OCI-LY7 (cell line): ENCODE data around the gene SPNS2. TPM values are rescaled to one million over a fixed set of nuclear protein-coding genes. Genes with fewer than 3 reads are reported as not detected.

Experiments
- BruUV-seq: library from RNA; stranded (reverse); fragments of 400-500 nt; replicated peaks from 2 replicates; lab custom pipeline; 2021; lab: Mats Ljungman, UMichigan
- CTCF ChIA-PET: fragments of 300-600 bp; sonication (Branson Sonifier 250); formaldehyde crosslinking; loops from one replicate; lab custom pipeline; 2022; ENCODE audit warnings: antibody characterized with exemption; ENCODE audit not compliant: unreplicated experiment; lab: Charles Lee
- POLR2A ChIA-PET: fragments of 300-600 bp; sonication (Branson Sonifier 250); formaldehyde crosslinking; loops from one replicate; lab custom pipeline; 2022; ENCODE audit warnings: antibody characterized with exemption; lab: Charles Lee
- DNase-seq: peaks from one replicate; pipeline ENCODE4 v3.0.0-alpha.2; 2015; ENCODE audit warnings: low spot score
- H2AFZ ChIP-seq: fragments of 200-600 bp; sonication (generic), shearing (Covaris generic); 2 replicates; pipeline ENCODE4 v1.6.1; 2014; ENCODE audit warnings: mild to moderate bottlenecking, antibody characterized with exemption, low read length, moderate library complexity
- H3K27ac ChIP-seq: fragments of 200-600 bp; sonication (generic); 2 replicates; pipeline ENCODE4 v1.5.1; 2014; ENCODE audit warnings: mixed run types, low read depth, mild to moderate bottlenecking, moderate library complexity, low read length, inconsistent platforms; ENCODE audit not compliant: poor library complexity, severe bottlenecking
- H3K36me3 ChIP-seq: fragments of 200-600 bp; sonication (generic); 2 replicates; pipeline ENCODE4 v1.6.1; 2014; ENCODE audit warnings: mild to moderate bottlenecking, antibody characterized with exemption, low read length, moderate library complexity, mixed read lengths; ENCODE audit not compliant: insufficient read depth
- H3K4me1 ChIP-seq: fragments of 200-600 bp; sonication (generic); 2 replicates; pipeline ENCODE4 v1.5.1; 2014; ENCODE audit warnings: mild to moderate bottlenecking, low read length; ENCODE audit not compliant: insufficient read depth, poor library complexity, severe bottlenecking
- H3K4me2 ChIP-seq: fragments of 200-600 bp; sonication (generic); 2 replicates; pipeline ENCODE4 v1.6.1; 2014; ENCODE audit warnings: mild to moderate bottlenecking, low read length
- H3K4me3 ChIP-seq: fragments of 200-600 bp; sonication (generic); 2 replicates; pipeline ENCODE4 v1.5.1; 2014; ENCODE audit warnings: mild to moderate bottlenecking, low read depth, low read length; ENCODE audit not compliant: poor library complexity, severe bottlenecking
- H3K79me2 ChIP-seq: fragments of 200-600 bp; sonication (generic); 2 replicates; pipeline ENCODE4 v1.6.1; 2016; ENCODE audit warnings: low read depth, mild to moderate bottlenecking, low read length, moderate library complexity, mixed read lengths; ENCODE audit not compliant: insufficient read depth
- H3K9me2 ChIP-seq: fragments of 200-600 bp; sonication (generic); 2 replicates; pipeline ENCODE4 v1.6.1; 2016; ENCODE audit warnings: mild to moderate bottlenecking, low read length, mixed read lengths; ENCODE audit not compliant: insufficient read depth
- H3K9me3 ChIP-seq: fragments of 200-600 bp; sonication (generic); 2 replicates; pipeline ENCODE4 v1.6.1; 2014; ENCODE audit warnings: mild to moderate bottlenecking, mixed run types, low read length, mixed read lengths
- H4K20me1 ChIP-seq: fragments of 200-600 bp; sonication (generic); 2 replicates; pipeline ENCODE4 v1.6.1; 2014; ENCODE audit warnings: mild to moderate bottlenecking, antibody characterized with exemption, low read length, moderate library complexity, mixed read lengths; ENCODE audit not compliant: insufficient read depth
- CTCF ChIP-seq: fragments of 200-600 bp; sonication (generic); conservative IDR thresholded peaks from 2 replicates; pipeline ENCODE4 v1.5.1; 2014; ENCODE audit warnings: mild to moderate bottlenecking, antibody characterized with exemption, low read length, moderate library complexity, mixed read lengths
- EZH2phosphoT487 ChIP-seq: fragments of 200-600 bp; sonication (generic); IDR thresholded peaks from 2 replicates; pipeline ENCODE4 v1.6.1; 2018; ENCODE audit warnings: low read depth, borderline replicate concordance, mild to moderate bottlenecking, mixed run types, antibody characterized with exemption, low read length, moderate library complexity, mixed read lengths
- intact Hi-C: fragments of 100-400 bp; cut with micrococcal nuclease; formaldehyde crosslinking; loops from one replicate; pipeline ENCODE4 v1.10.0; 2022; ENCODE audit not compliant: unreplicated experiment
- total RNA-seq, 2 experiments: library from RNA; depleted of rRNA in 1 of 2; stranded (reverse); fragments of >200 nt in 1 of 2; shearing (Covaris generic) in 1 of 2; gene quantifications; 2 replicates each; pipeline ENCODE4 v1.2.3, GENCODE V29; 2014 to 2022

SPNS2 gene
- total RNA-seq, 2 experiments from 2014 or later: 1.6 to 5.4 TPM

GRCh38 chr17:4527134-4527533 is 28.5 kb downstream of the SPNS2 start:
- no peak overlapping the region for H3K27ac ChIP-seq
- no peaks in the 10 kb centered on the region for H3K9me2 ChIP-seq
- intact Hi-C loops: no loop called here
- ChIA-PET CTCF (no interaction called here), POLR2A (no interaction called here)
- no peak for TF ChIP-seq EZH2phosphoT487
- TF ChIP-seq CTCF: no peak
- H3K4me3 ChIP-seq: no peak overlapping the region
- H2AFZ ChIP-seq: no peak overlapping the region
- no peaks in the 10 kb centered on the region for H3K9me3 ChIP-seq
- no peaks in the 10 kb centered on the region for H3K79me2 ChIP-seq
- no peaks in the 10 kb centered on the region for H4K20me1 ChIP-seq
- H3K36me3 ChIP-seq: no peaks in the 10 kb centered on the region
- no peak overlapping the region for H3K4me2 ChIP-seq
- no peak for DNase-seq
- peaks cover 40% of the 10 kb centered on the region for H3K4me1 ChIP-seq
- BruUV-seq: no TSS peak

- H2AFZ ChIP-seq: no peak overlapping the region
- ChIA-PET POLR2A (no interaction called here), CTCF (no interaction called here)
- no peaks in the 10 kb centered on the region for H3K9me3 ChIP-seq
- no peak overlapping the region for H3K4me2 ChIP-seq
- H3K4me3 ChIP-seq: no peak overlapping the region
- no peaks in the 10 kb centered on the region for H4K20me1 ChIP-seq
- BruUV-seq: no TSS peak
- TF ChIP-seq CTCF (no peak), EZH2phosphoT487 (no peak)
- intact Hi-C loops: no loop called here
- H3K36me3 ChIP-seq: no peaks in the 10 kb centered on the region
- no peak for DNase-seq
- H3K4me1 ChIP-seq: peaks cover 34% of the 10 kb centered on the region
- no peaks in the 10 kb centered on the region for H3K79me2 ChIP-seq
- H3K9me2 ChIP-seq: no peaks in the 10 kb centered on the region
- no peak overlapping the region for H3K27ac ChIP-seq
Measured at GRCh38 chr17:4527566-4528125, 29.0 kb downstream of the SPNS2 start.

- Histone ChIP-seq H2AFZ (no peak overlapping the region), H3K4me1 (peaks cover 15% of the 10 kb centered on the region), H3K4me2 (no peak overlapping the region), H3K9me3 (no peaks in the 10 kb centered on the region), H3K27ac (no peak overlapping the region), H3K4me3 (no peak overlapping the region), H3K79me2 (no peaks in the 10 kb centered on the region), H3K36me3 (no peaks in the 10 kb centered on the region), H4K20me1 (no peaks in the 10 kb centered on the region), H3K9me2 (no peaks in the 10 kb centered on the region)
- TF ChIP-seq EZH2phosphoT487 (no peak), CTCF (no peak)
- no peak for DNase-seq
- CTCF ChIA-PET: no interaction called here
- no TSS peak for BruUV-seq
- POLR2A ChIA-PET: no interaction called here
- intact Hi-C loops: no loop called here
Measured at GRCh38 chr17:4529533-4530152, 31.0 kb downstream of the SPNS2 start.
